Measurements from ENCODE around the gene CT55.
A peak's percentile ranks its signal among the peaks of the same experiment; 100 is the strongest.
"Not testable (repeated sequence)": the region's sequence is repeated elsewhere in the genome, so short reads cannot be mapped to it uniquely, and the experiment has no call there.

The CT55 gene, protein sequence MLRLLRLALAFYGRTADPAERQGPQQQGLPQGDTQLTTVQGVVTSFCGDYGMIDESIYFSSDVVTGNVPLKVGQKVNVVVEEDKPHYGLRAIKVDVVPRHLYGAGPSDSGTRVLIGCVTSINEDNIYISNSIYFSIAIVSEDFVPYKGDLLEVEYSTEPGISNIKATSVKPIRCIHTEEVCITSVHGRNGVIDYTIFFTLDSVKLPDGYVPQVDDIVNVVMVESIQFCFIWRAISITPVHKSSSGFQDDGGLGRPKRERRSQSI

GRCh38 chrX:135170877-135171519, at the start of gene CT55:
CT55 (minus strand) TSS chrX:135171398; CDS start chrX:135171171, 227 bp downstream.
- DNase-seq (ENCODE audit: low read depth in 2 of 2) = no peak

- DNase-seq (ENCODE audit: low read depth in 2 of 2) = peak; percentile 14 to 39
Measured at GRCh38 chrX:135213200-135213844, 42.1 kb upstream of the CT55 start.

- peak in 1 of 2 experiments; percentile 6 for DNase-seq (ENCODE audit: low read depth in 2 of 2)
Measured at GRCh38 chrX:135206427-135206826, 35.2 kb upstream of the CT55 start.

GRCh38 chrX:135200297-135200696, 29.1 kb upstream of the CT55 start:
- DNase-seq (ENCODE audit: low read depth in 2 of 2) = no peak

DNA sequence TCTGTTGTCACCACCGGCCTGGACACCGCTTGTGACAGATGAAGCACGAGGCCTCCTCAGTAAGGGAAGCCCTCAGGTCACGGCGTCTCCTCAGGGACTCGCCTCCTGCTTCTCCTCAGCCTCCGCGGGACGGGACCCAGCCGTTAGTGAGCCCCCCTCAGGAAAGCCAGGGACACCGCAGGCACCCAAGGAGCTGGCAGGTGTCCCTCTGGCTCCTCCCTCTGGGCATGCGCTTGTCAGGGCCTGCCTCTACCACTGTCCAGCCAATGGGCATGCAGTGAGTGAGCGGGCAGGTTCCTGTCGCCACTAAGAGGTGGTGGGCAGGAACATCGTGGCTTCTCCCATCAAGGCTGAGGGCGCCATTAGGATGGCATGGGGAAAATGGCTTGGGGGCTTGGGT, 23.5 kb upstream of the CT55 start:
- no peak for DNase-seq (ENCODE audit: low read depth in 2 of 2)

- no peak for DNase-seq (ENCODE audit: low read depth in 2 of 2)
Measured at GRCh38 chrX:135193740-135194139, 22.5 kb upstream of the CT55 start.

GRCh38 chrX:135191838-135192237, 20.6 kb upstream of the CT55 start:
- no peak for DNase-seq (ENCODE audit: low read depth in 2 of 2)

DNA sequence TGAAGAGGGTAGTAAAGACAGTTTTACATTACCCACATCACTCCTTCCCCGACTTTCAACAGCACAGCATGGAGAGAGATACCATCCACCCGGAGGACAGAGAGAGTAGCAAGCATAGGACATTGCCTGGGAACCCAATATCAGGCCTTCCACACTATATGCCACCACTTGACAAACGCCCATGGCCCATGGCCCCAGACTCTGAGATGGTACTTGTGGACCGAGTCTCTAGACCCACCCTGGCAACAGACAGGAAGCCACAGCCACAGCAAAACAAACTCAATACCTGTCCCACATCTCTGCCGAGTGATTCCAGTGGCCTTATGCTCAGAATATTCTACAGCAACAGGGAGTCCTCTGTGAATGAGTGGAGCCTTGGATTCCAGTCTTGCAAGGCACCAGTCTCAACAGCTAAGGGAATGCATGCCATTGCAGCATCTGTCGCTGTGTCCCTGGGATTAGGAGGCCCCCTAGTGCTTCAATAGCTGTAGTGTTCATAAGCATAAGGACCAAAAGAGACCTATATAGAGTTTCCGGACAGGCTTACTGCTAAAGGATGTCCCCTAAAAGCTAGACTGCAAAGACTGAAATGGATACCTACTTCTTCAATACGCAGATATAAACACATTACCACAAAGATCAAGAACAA, 14.7 kb upstream of the CT55 start:
- peak in 1 of 2 experiments; percentile 15 for DNase-seq (ENCODE audit: low read depth in 2 of 2)

- no peak for DNase-seq (ENCODE audit: low read depth in 2 of 2)
Measured at GRCh38 chrX:135178636-135179035, 7.4 kb upstream of the CT55 start.

- no peak for DNase-seq (ENCODE audit: low read depth in 2 of 2)
Measured at GRCh38 chrX:135170468-135170867, 730 bp downstream of the CT55 start.

DNA sequence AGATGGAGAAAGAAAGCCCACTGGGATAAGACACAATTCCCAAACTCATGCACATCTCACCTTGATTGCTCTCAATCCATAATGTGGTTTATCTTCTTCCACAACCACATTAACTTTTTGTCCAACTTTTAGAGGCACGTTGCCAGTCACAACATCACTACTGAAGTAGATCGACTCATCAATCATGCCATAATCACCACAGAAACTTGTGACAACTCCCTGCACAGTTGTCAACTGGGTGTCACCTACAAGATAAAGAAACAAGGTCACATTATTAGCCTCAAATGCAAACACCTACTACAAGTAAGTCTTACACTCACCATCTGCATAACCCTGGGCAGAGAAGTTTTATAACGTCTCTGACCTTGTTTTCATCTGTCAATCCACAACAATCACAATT, 1.7 kb downstream of the CT55 start:
- DNase-seq (ENCODE audit: low read depth in 2 of 2) = not testable (repeated sequence)

DNA sequence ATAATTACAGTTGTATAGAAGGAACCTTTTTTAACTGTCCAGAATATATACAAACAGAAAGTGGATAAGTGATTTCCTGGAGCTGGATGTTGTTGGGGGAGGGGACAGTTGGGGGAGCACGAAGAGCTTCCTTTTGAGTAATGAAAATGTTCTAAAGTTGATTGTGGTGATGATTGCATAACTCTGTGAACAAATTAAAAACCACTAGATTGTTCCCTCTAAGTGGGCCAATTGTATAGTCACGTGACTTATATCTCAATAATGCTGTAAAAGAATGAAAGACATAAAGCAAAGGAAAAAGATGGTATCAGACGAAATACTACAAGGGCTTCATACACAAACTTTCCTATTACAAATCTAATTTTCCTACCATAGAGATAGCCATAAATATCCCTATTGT, 2.7 kb downstream of the CT55 start:
- DNase-seq (ENCODE audit: low read depth in 2 of 2) = no peak

- DNase-seq (ENCODE audit: low read depth in 2 of 2) = not testable (repeated sequence)
Measured at GRCh38 chrX:135154688-135155087, 16.5 kb downstream of the CT55 start.

GRCh38 chrX:135126145-135126544, 45.1 kb downstream of the CT55 start:
- not testable (repeated sequence) for DNase-seq (ENCODE audit: low read depth in 2 of 2)

- DNase-seq (ENCODE audit: low read depth in 2 of 2) = not testable (repeated sequence)
Measured at GRCh38 chrX:135120056-135120576, 51.1 kb downstream of the CT55 start, which contains the start of gene ETDB. ETDB (minus strand) TSS chrX:135120526; CDS start chrX:135119261, 1,265 bp downstream.

DNA sequence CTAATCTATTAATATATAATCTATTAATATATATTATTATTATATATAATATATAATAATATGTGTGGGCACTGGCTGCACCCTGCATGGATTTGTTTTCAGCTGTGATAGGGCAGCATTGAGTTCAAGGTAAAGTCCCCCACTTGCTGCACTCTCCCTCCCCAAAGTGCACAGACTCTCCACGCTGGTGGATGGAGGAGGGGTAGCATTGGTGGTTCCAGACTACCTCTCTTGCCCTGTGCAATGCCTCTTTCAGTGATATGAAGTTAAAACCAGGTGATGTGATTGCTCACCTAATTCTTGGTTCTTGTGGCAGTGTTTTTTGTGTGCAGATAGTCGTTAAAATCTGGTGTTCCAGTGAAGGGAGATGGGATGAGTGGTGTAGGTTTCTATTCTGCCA, 55.1 kb downstream of the CT55 start:
- DNase-seq (ENCODE audit: low read depth in 2 of 2) = not testable (repeated sequence)

GRCh38 chrX:135114392-135114791, 56.8 kb downstream of the CT55 start:
- DNase-seq (ENCODE audit: low read depth in 2 of 2) = no peak

GRCh38 chrX:135112743-135113142, 58.5 kb downstream of the CT55 start:
- no peak for DNase-seq (ENCODE audit: low read depth in 2 of 2)

GRCh38 chrX:135112096-135112729, 59.0 kb downstream of the CT55 start:
- DNase-seq (ENCODE audit: low read depth in 2 of 2) = no peak

DNA sequence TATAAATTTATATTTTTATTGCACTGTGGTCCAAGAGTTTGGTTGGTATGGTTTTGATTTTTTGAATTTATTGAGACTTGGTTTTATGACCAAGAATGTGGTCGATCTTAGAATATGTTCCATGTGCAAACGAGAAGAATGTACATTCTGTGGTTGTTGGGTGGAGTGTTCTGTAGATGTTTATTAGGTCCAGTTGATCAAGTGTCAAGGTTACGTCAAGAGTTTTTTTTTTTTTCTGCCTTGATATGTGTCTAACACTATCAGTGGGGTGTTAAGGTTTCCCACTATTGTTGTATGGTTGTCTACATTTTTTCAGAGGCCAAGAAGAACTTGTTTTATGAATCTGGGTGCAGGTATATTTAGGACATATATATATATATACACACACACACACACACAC, 61.6 kb downstream of the CT55 start:
- DNase-seq (ENCODE audit: low read depth in 2 of 2) = no peak

Measured in stimulated activated CD4-positive, alpha-beta T cell treated with anti-CD3 and anti-CD28 coated beads, Interleukin-12 subunit alpha, Interleukin-12 subunit beta, amount 100 ng/mL, for 24 hours (primary cell).